ENCODE results near the gene ZNF880.

Gene ZNF880

GRCh38 chr19:52343548-52343947, 26.2 kb upstream of the ZNF880 start:
- Histone ChIP-seq H3K4me3 (replicated peaks; ENCODE audit: insufficient read depth, low read length) (no peak overlapping the region), H3K27me3 (ENCODE audit: insufficient read depth, poor library complexity, severe bottlenecking) (no peaks in the 10 kb centered on the region), H3K27ac (replicated peaks) (no peak overlapping the region)
- no peak for TF ChIP-seq SPI1 (IDR thresholded peaks at IDR 0.05; ENCODE audit: borderline replicate concordance, low read depth)
- TF ChIP-seq GABPA (IDR thresholded peaks at IDR 0.05; ENCODE audit: low read depth): no peak
- no peak for TF ChIP-seq REST (IDR thresholded peaks at IDR 0.05; ENCODE audit: insufficient replicate concordance, low read depth)
- TF ChIP-seq CTCF (IDR thresholded peaks at IDR 0.05; ENCODE audit: insufficient read depth, low read length): no peak
- TF ChIP-seq POLR2AphosphoS5 (IDR thresholded peaks at IDR 0.05; ENCODE audit: low read depth): no peak
- DNase-seq (ENCODE audit: low read depth in 1 of 2, low spot score in 1 of 2): peak in 1 of 2 experiments; percentile 8

- TF ChIP-seq REST (IDR thresholded peaks at IDR 0.05; ENCODE audit: insufficient replicate concordance, low read depth) (no peak), GABPA (IDR thresholded peaks at IDR 0.05; ENCODE audit: low read depth) (no peak), CTCF (IDR thresholded peaks at IDR 0.05; ENCODE audit: insufficient read depth, low read length) (no peak), POLR2AphosphoS5 (IDR thresholded peaks at IDR 0.05; ENCODE audit: low read depth) (no peak), SPI1 (IDR thresholded peaks at IDR 0.05; ENCODE audit: borderline replicate concordance, low read depth) (no peak)
- DNase-seq (ENCODE audit: low read depth in 1 of 2, low spot score in 1 of 2): no peak
- Histone ChIP-seq H3K4me3 (replicated peaks; ENCODE audit: insufficient read depth, low read length) (no peak overlapping the region), H3K27ac (replicated peaks) (no peak overlapping the region), H3K27me3 (ENCODE audit: insufficient read depth, poor library complexity, severe bottlenecking) (no peaks in the 10 kb centered on the region)
Observed at GRCh38 chr19:52345162-52345561, 24.6 kb upstream of the ZNF880 start.

- Histone ChIP-seq H3K27me3 (ENCODE audit: insufficient read depth, poor library complexity, severe bottlenecking) (no peaks in the 10 kb centered on the region), H3K27ac (replicated peaks) (no peak overlapping the region), H3K4me3 (replicated peaks; ENCODE audit: insufficient read depth, low read length) (no peak overlapping the region)
- TF ChIP-seq POLR2AphosphoS5 (IDR thresholded peaks at IDR 0.05; ENCODE audit: low read depth) (no peak), SPI1 (IDR thresholded peaks at IDR 0.05; ENCODE audit: borderline replicate concordance, low read depth) (no peak), REST (IDR thresholded peaks at IDR 0.05; ENCODE audit: insufficient replicate concordance, low read depth) (no peak), GABPA (IDR thresholded peaks at IDR 0.05; ENCODE audit: low read depth) (no peak), CTCF (IDR thresholded peaks at IDR 0.05; ENCODE audit: insufficient read depth, low read length) (no peak)
- peak in 1 of 2 experiments; percentile 5 for DNase-seq (ENCODE audit: low read depth in 1 of 2, low spot score in 1 of 2)
Observed at GRCh38 chr19:52351512-52351911, 18.2 kb upstream of the ZNF880 start.

Measured in HL-60 (cell line).